ENCODE data around the gene BCAS3.

Gene BCAS3

GRCh38 chr17:61387511-61388305 is 710.1 kb downstream of the BCAS3 start:
- Histone ChIP-seq H3K4me2 (ENCODE audit: low read length) (no peak overlapping the region), H3F3A (ENCODE audit: insufficient read depth, low read length) (no peaks in the 10 kb centered on the region), H3K79me2 (ENCODE audit: insufficient read depth, low read length) (no peaks in the 10 kb centered on the region), H3K9me3 (ENCODE audit: low read length) (no peaks in the 10 kb centered on the region), H3K36me3 (ENCODE audit: insufficient read depth, low read length) (no peaks in the 10 kb centered on the region), H3K27ac (ENCODE audit: low read depth, low read length, poor library complexity, severe bottlenecking) (no peak overlapping the region), H3K9me2 (ENCODE audit: low read depth, low read length) (no peaks in the 10 kb centered on the region), H4K20me1 (ENCODE audit: insufficient read depth, low read length) (no peaks in the 10 kb centered on the region), H3K9ac (ENCODE audit: low read length) (no peak overlapping the region), H3K4me3 (ENCODE audit: low read depth, low read length, poor library complexity, severe bottlenecking) (no peak overlapping the region), H3K4me1 (ENCODE audit: insufficient read depth, low read length, severe bottlenecking) (no peaks in the 10 kb centered on the region), H2AFZ (ENCODE audit: low read length) (no peak overlapping the region), H3K27me3 (ENCODE audit: insufficient read depth, low read length) (no peaks in the 10 kb centered on the region)
- no peak for TF ChIP-seq CTCF (IDR thresholded peaks at IDR 0.05; ENCODE audit: low read length)
- no peak for TF ChIP-seq EZH2 (IDR thresholded peaks at IDR 0.05; ENCODE audit: borderline replicate concordance, low read length)

- Histone ChIP-seq H3F3A (ENCODE audit: insufficient read depth, low read length) (no peaks in the 10 kb centered on the region), H3K9ac (ENCODE audit: low read length) (no peak overlapping the region), H4K20me1 (ENCODE audit: insufficient read depth, low read length) (no peaks in the 10 kb centered on the region), H3K27me3 (ENCODE audit: insufficient read depth, low read length) (no peaks in the 10 kb centered on the region), H3K79me2 (ENCODE audit: insufficient read depth, low read length) (no peaks in the 10 kb centered on the region), H3K4me1 (ENCODE audit: insufficient read depth, low read length, severe bottlenecking) (no peaks in the 10 kb centered on the region), H3K4me2 (ENCODE audit: low read length) (no peak overlapping the region), H3K27ac (ENCODE audit: low read depth, low read length, poor library complexity, severe bottlenecking) (no peak overlapping the region), H3K9me3 (ENCODE audit: low read length) (no peaks in the 10 kb centered on the region), H2AFZ (ENCODE audit: low read length) (no peak overlapping the region), H3K36me3 (ENCODE audit: insufficient read depth, low read length) (no peaks in the 10 kb centered on the region), H3K4me3 (ENCODE audit: low read depth, low read length, poor library complexity, severe bottlenecking) (no peak overlapping the region), H3K9me2 (ENCODE audit: low read depth, low read length) (no peaks in the 10 kb centered on the region)
- no peak for TF ChIP-seq CTCF (IDR thresholded peaks at IDR 0.05; ENCODE audit: low read length)
- no peak for TF ChIP-seq EZH2 (IDR thresholded peaks at IDR 0.05; ENCODE audit: borderline replicate concordance, low read length)
These were observed 711.1 kb downstream of the BCAS3 start for GRCh38 chr17:61388561-61389356.

GRCh38 chr17:61389670-61390478 is 712.2 kb downstream of the BCAS3 start:
- H3K36me3 ChIP-seq (ENCODE audit: insufficient read depth, low read length) = no peaks in the 10 kb centered on the region
- no peaks in the 10 kb centered on the region for H3K9me3 ChIP-seq (ENCODE audit: low read length)
- H3F3A ChIP-seq (ENCODE audit: insufficient read depth, low read length) = no peaks in the 10 kb centered on the region
- no peaks in the 10 kb centered on the region for H3K79me2 ChIP-seq (ENCODE audit: insufficient read depth, low read length)
- TF ChIP-seq EZH2 (IDR thresholded peaks at IDR 0.05; ENCODE audit: borderline replicate concordance, low read length) = no peak
- TF ChIP-seq CTCF (IDR thresholded peaks at IDR 0.05; ENCODE audit: low read length) = peak; percentile 95
- H2AFZ ChIP-seq (ENCODE audit: low read length) = no peak overlapping the region
- H3K9me2 ChIP-seq (ENCODE audit: low read depth, low read length) = no peaks in the 10 kb centered on the region
- H3K4me3 ChIP-seq (ENCODE audit: low read depth, low read length, poor library complexity, severe bottlenecking) = no peak overlapping the region
- H3K9ac ChIP-seq (ENCODE audit: low read length) = no peak overlapping the region
- H3K27me3 ChIP-seq (ENCODE audit: insufficient read depth, low read length) = no peaks in the 10 kb centered on the region
- H3K4me1 ChIP-seq (ENCODE audit: insufficient read depth, low read length, severe bottlenecking) = no peaks in the 10 kb centered on the region
- no peak overlapping the region; the same call in 1 of the 2 replicates for H3K4me2 ChIP-seq (ENCODE audit: low read length)
- no peaks in the 10 kb centered on the region for H4K20me1 ChIP-seq (ENCODE audit: insufficient read depth, low read length)
- no peak overlapping the region for H3K27ac ChIP-seq (ENCODE audit: low read depth, low read length, poor library complexity, severe bottlenecking)

Measured in OCI-LY1 (cell line).